Spleen (tissue), 11 donors: Measurements from ENCODE around the gene TRAPPC12. TPM values are rescaled to one million over a fixed set of nuclear protein-coding genes. Genes with fewer than 3 reads are reported as not detected.

Experiments
- DNase-seq: peaks from one replicate; pipeline ENCODE4 v3.0.0-alpha.2; 2020
- H3K27ac ChIP-seq, 8 donors: fragments of 200-600 bp; sonication (generic) in 7 of 8; 1 replicate in 4 of 8; 2 replicates in 4 of 8; pipeline versions ENCODE4 v1.5.0 to v1.8.0; 2016 to 2021; ENCODE audit warnings: inconsistent platforms in 4 of 8, mild to moderate bottlenecking in 4 of 8, moderate library complexity in 1 of 8
- H3K27me3 ChIP-seq, 7 donors: fragments of 200-600 bp; sonication (generic) in 6 of 7; replicated peaks in 1 of 7; 1 replicate in 4 of 7; 2 replicates in 3 of 7; pipeline versions ENCODE4 v1.5.0 to v1.8.0; 2016 to 2021; ENCODE audit warnings: inconsistent platforms in 3 of 7, mild to moderate bottlenecking in 1 of 7
- H3K36me3 ChIP-seq, 6 donors: fragments of 200-600 bp; sonication (generic) in 5 of 6; 1 replicate in 4 of 6; 2 replicates in 2 of 6; pipeline versions ENCODE4 v1.5.0 to v1.8.0; 2016 to 2021; ENCODE audit warnings: inconsistent platforms in 2 of 6
- H3K4me1 ChIP-seq, 6 donors: fragments of 200-600 bp; sonication (generic) in 5 of 6; 1 replicate in 3 of 6; 2 replicates in 3 of 6; pipeline versions ENCODE4 v1.5.0 to v1.8.0; 2016 to 2021; ENCODE audit warnings: inconsistent platforms in 3 of 6
- H3K4me3 ChIP-seq, 8 donors: fragments of 200-600 bp; sonication (generic) in 7 of 8; 1 replicate in 4 of 8; 2 replicates in 4 of 8; pipeline versions ENCODE4 v1.5.0 to v1.8.0; 2016 to 2021; ENCODE audit warnings: inconsistent platforms in 4 of 8, mild to moderate bottlenecking in 4 of 8, moderate library complexity in 2 of 8
- H3K9me3 ChIP-seq, 8 donors: fragments of 200-600 bp; sonication (generic) in 7 of 8; 1 replicate in 4 of 8; 2 replicates in 4 of 8; pipeline versions ENCODE4 v1.5.0 to v1.8.0; 2016 to 2021; ENCODE audit warnings: inconsistent platforms in 4 of 8
- POLR2A ChIP-seq, 3 donors: fragments of 450-650 bp; IDR thresholded peaks; one replicate each; pipeline ENCODE4 v1.5.1; 2017; ENCODE audit warnings: antibody characterized with exemption in 3 of 3, mild to moderate bottlenecking in 1 of 3
- POLR2AphosphoS5 ChIP-seq, 3 donors: sonication (generic); formaldehyde crosslinking; IDR thresholded peaks; one replicate each; pipeline ENCODE4 v1.5.1; 2017; ENCODE audit warnings: antibody characterized with exemption in 3 of 3
- WGBS, 5 donors: extraction: QIAGEN DNeasy Blood & Tissue Kit in 3 of 5; methylation state at CpG; one replicate each; pipeline versions ENCODE4 v1.1.5 to v1.1.7; 2013 to 2018; 5-methylcytosine and 5-hydroxymethylcytosine counted together
- intact Hi-C: fragments of 100-400 bp; cut with DNase I; formaldehyde crosslinking; loops from one replicate; pipeline ENCODE4 v1.15.0; 2023; ENCODE audit warnings: low total_unique reads
- polyA plus RNA-seq, 3 donors: library from polyadenylated mRNA; stranded (reverse); fragments of 200-250 nt; gene quantifications; one replicate each; pipeline ENCODE4 v1.2.1, GENCODE V29; 2013
- total RNA-seq, 7 donors: library from RNA; depleted of rRNA in 3 of 7; stranded (reverse); fragments of >200 nt in 3 of 7; fragmentation: NEBNext Ultra II Directional in 4 of 7; extraction: Animal tissue kit (Norgen Biotek cat#: 25700) in 4 of 7; gene quantifications; one replicate each; pipeline versions ENCODE4 v1.1.0 to v1.2.1, GENCODE V29; 2016 to 2021
- TF ChIP-seq, protein P1 (sequence below), 11 experiments: fragments of 200-600 bp in 7 of 11; fragments of 450-650 bp in 4 of 11; sonication (generic) in 4 of 11; IDR thresholded peaks in 8 of 11; conservative IDR thresholded peaks in 3 of 11; 1 replicate in 7 of 11; 2 replicates in 4 of 11; pipeline versions ENCODE4 v1.4.0 to v1.8.0; 2016 to 2021; ENCODE audit warnings: antibody characterized with exemption in 11 of 11, inconsistent platforms in 4 of 11, mild to moderate bottlenecking in 1 of 11
- donor health status: healthy with polysubstance abuse.
- donor health status: DM: no; HTN: no; CAD: no; lungs with moderate emphysema.
- donor health status: DM: no; HTN: no; CAD: no.
- donor health status: Bipolar disorder and iron deficiency.
- donor health status: healthy.
- donor health status: DM: no; HTN: no; CAD: no.
- donor health status: DM: yes; HTN: yes; CAD: no.

TRAPPC12 gene
- total and polyA plus RNA-seq, 10 donors, result 70.2 to 132 (median 97.1) TPM

DNA sequence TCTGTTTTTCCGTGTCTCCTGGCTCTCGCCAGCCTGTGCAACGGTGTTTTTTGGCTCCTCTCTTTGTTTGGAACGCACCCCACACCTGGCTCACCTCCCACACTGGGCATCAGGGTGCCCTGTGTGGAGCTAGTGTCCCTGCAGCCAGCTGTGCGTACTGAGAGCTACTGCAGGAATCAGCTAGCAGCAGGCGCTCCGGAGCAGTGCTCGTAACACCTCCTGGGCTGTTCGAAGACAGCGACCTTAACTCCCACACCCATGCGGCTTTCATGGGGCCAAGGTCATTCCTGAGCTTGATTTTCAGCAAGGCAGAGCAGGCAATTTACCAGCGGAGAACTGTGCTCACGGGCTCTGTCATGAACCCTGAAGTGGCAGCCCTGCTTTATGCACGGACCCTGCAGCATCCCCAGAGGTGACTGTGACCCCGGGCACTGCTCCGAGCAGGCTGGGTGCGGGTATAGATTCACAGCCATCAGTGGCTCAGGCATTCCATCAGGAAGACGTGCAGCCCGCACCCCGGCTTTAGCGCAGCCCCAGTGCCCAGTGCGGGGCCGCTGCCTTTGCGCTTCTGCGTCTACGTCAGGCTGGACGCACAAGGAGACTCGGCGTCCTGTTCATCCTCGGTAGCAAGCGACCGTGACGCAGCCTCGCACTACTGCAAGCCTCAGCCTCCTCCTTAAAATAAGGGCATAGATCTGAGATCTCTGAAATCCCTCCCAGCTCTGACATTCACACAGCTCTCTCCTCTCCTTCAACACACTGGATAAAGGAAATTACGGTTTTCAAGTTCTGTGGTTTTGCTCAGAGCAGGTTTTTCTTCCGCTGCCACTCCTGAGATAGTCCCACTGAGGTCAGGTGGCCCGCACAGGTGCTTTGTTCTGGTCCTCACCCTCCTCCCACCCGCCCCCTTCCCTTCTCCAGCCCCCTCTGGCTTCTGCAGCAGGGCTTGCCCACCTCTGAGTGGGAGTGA is 81.6 kb downstream of the TRAPPC12 start:
- Histone ChIP-seq H3K9me3 (no peaks in the 10 kb centered on the region), H3K27me3 (no peaks in the 10 kb centered on the region), H3K27ac (peak overlapping the region in 6 of 8 donors; percentile 46 to 84 (median 71)), H3K36me3 (peaks cover 0 to 92% (median 46%) of the 10 kb centered on the region in 6 donors), H3K4me1 (peaks cover 3 to 22% (median 13%) of the 10 kb centered on the region in 6 donors), H3K4me3 (no peak overlapping the region)
- no peak for TF ChIP-seq POLR2AphosphoS5 (IDR thresholded peaks at IDR 0.05)
- DNase-seq, result peak; percentile 76
- 88 to 92% (median 90%) methylated on average over 36 to 38 of the region's 38 CpGs for WGBS, 5 donors
- intact Hi-C loops, result no loop called here

DNA sequence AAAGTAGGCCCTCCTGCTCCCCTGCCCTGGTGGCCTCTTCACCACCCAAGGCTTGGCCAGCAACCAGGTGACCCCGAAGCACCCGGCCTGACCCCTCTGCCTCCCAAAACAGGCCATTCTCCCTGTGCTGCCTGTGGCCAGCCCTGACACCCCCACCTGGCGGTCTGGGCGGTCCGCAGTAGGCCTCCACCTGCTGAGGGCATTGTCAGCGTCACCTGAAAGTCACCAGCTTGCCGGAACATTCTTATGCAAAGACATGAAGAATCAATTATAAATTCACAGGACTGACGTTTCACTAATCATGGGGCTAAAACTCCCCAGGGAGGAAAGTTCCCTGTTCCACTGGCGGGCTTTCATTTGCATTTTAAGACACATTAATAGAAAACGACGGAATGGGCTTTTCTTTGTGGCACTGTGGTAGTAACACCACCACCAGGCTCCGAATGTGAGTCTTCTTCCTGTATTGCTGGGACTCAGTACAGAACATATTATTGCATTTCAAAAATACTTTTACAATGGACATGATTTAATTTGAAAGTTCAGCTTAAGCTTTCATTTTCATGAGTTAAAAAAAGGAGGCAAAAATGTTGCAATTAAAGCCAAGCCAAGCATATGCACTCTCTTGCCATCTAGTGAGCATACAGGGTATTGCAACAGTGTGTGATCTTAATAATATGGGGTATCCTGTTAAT is 82.5 kb downstream of the TRAPPC12 start:
- Histone ChIP-seq H3K4me3 (peak overlapping the region in 1 of 8 donors; percentile 41), H3K4me1 (peaks cover 3 to 22% (median 13%) of the 10 kb centered on the region in 6 donors), H3K36me3 (peaks cover 0 to 92% (median 46%) of the 10 kb centered on the region in 6 donors), H3K27ac (peak overlapping the region in 7 of 8 donors; percentile 46 to 84 (median 70)), H3K27me3 (no peaks in the 10 kb centered on the region), H3K9me3 (no peaks in the 10 kb centered on the region)
- intact Hi-C loops, result no loop called here
- peak; percentile 72 for DNase-seq
- TF ChIP-seq POLR2AphosphoS5 (IDR thresholded peaks at IDR 0.05) (peak; percentile 36 to 49 (median 39)), POLR2A (IDR thresholded peaks at IDR 0.05) (no peak)
- TF ChIP-seq, protein P1, sequence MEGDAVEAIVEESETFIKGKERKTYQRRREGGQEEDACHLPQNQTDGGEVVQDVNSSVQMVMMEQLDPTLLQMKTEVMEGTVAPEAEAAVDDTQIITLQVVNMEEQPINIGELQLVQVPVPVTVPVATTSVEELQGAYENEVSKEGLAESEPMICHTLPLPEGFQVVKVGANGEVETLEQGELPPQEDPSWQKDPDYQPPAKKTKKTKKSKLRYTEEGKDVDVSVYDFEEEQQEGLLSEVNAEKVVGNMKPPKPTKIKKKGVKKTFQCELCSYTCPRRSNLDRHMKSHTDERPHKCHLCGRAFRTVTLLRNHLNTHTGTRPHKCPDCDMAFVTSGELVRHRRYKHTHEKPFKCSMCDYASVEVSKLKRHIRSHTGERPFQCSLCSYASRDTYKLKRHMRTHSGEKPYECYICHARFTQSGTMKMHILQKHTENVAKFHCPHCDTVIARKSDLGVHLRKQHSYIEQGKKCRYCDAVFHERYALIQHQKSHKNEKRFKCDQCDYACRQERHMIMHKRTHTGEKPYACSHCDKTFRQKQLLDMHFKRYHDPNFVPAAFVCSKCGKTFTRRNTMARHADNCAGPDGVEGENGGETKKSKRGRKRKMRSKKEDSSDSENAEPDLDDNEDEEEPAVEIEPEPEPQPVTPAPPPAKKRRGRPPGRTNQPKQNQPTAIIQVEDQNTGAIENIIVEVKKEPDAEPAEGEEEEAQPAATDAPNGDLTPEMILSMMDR (IDR thresholded peaks at IDR 0.05 in 8 of 11, conservative IDR thresholded peaks at IDR 0.05 in 3 of 11), result peak; percentile 55 to 92 (median 82)
- 54 to 75% (median 66%) methylated on average over 12 of the region's 12 CpGs for WGBS, 5 donors

DNA sequence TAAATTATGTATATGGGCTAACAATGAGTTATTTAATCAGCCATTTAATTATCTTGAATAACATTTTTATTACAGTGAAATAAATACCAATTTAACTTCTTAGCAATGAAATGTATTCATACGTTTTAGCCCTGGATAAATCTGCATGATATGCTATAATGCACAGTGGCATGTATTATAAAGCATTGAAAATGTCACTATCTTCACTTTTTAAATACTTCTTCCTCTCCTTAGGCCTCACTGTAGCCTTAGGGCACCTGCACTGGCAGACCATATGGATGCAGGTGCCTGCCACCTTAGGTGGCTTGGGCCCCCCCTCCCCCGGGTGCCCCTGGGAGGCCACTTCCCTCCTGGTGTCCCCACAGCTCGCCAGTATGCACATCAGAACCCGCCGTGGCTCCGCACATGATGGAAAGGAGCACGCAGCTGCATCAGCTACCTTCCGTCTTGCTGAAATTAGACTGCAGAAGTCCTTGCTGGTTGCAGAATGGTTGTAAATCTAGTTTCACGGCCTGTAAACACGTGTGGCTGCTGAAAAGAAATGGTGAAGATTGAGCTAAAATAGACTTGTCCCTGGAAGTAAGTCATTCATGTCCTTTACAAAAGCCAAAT is 83.1 kb downstream of the TRAPPC12 start:
- WGBS, 5 donors, result 57 to 79% (median 69%) methylated on average over 10 of the region's 10 CpGs
- Histone ChIP-seq H3K4me3 (peak overlapping the region in 1 of 8 donors; percentile 41), H3K36me3 (peaks cover 0 to 92% (median 47%) of the 10 kb centered on the region in 6 donors), H3K27ac (peak overlapping the region in 4 of 8 donors; percentile 70 to 84 (median 77)), H3K9me3 (no peaks in the 10 kb centered on the region), H3K27me3 (no peaks in the 10 kb centered on the region), H3K4me1 (peaks cover 3 to 22% (median 13%) of the 10 kb centered on the region in 6 donors)
- DNase-seq, result peak; percentile 73
- no peak for TF ChIP-seq POLR2AphosphoS5 (IDR thresholded peaks at IDR 0.05)
- TF ChIP-seq, protein P1 (IDR thresholded peaks at IDR 0.05 in 8 of 11, conservative IDR thresholded peaks at IDR 0.05 in 3 of 11), result peak in 4 of 11 experiments; percentile 3 to 60 (median 51)
- intact Hi-C loops, result no loop called here

DNA sequence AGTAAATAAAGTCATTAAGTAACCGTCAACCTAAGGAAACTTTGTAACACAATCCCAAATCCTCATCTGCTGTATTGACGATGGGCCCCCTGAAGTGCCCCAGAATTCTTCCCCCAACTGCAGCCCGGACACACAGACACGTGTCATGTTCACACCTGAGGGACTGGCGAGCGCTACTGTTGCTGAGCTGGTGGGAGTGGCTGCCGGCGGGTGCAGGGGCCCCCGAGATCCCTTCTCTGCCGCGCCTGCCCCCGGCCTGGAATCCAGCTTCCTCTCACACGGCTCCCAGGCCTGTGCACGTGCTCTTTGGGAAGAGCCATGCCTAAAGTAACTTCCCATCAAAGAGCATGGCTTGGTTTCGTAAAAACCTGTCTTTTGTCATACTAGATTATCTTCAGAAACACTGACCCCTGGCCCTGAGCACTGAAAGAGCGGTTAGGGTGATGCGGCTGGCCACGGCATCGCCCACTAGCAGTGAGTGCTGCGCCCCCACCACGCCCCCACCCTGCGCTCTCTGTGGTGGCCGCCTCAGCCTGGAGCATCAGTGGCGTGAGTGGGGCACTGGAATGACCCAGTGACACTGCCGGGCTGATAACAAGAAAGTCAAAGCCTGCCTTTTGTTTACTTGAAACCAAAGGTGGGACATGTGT is 83.8 kb downstream of the TRAPPC12 start:
- Histone ChIP-seq H3K27ac (peak overlapping the region in 1 of 8 donors; percentile 84), H3K4me1 (peaks cover 3 to 22% (median 13%) of the 10 kb centered on the region in 6 donors), H3K27me3 (no peaks in the 10 kb centered on the region), H3K36me3 (peaks cover 0 to 92% (median 47%) of the 10 kb centered on the region in 6 donors), H3K9me3 (no peaks in the 10 kb centered on the region), H3K4me3 (no peak overlapping the region)
- intact Hi-C loops, result no loop called here
- no peak for DNase-seq
- TF ChIP-seq POLR2AphosphoS5 (IDR thresholded peaks at IDR 0.05), result peak in 1 of 3 donors; percentile 15
- TF ChIP-seq, protein P1 (IDR thresholded peaks at IDR 0.05 in 8 of 11, conservative IDR thresholded peaks at IDR 0.05 in 3 of 11), result no peak
- 90 to 94% (median 93%) methylated on average over 21 to 25 of the region's 25 CpGs for WGBS, 5 donors
